Measurements from ENCODE around the gene POLR3G. TPM values are rescaled to one million over a fixed set of nuclear protein-coding genes. Genes with fewer than 3 reads are reported as not detected.

The POLR3G gene
- total and polyA plus RNA-seq, 2 experiments from 2014 or later = 0.79 to 3.5 TPM

DNA sequence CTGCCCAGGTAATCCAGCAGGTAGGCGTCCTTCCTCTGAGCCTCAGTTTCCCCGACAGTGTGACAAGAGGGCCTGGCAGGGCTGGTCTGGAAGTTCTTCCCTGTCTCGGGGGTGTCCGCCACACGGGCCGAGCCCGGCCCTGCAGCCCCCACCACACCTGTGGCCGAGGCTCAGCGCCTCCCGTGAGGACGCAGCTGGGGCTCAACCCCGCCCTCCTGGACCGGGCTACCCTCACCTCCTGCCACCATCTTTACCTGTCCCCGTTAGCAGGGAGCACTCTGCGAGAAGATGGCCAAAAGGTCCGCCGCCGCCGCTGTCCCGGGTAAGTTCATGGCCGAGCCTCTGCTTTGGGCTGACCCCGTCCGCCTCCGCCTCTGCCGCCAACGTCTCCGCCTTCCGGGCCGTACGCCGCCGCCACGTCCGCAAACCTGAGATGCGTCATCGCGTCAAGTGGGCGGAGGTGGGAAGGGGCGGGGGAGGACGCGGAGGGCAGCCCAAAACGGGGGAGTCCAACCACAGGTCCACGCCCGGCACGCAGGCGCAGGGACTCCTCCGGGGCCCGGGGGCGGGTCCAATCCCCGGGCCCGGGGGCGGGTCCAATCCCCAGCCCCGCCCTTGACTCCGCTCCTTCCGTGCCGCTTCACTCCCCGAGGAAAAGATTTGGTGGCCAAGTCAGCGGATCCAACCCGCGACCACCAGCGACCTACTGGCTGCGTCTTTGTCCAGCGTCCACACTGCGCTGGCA is 54.7 kb downstream of the POLR3G start, which contains the start of gene LYSMD3:
Gene LYSMD3 (minus strand): TSS at position 391 of the 745 bp plus-strand sequence. CDS start 4,295 bp downstream, outside the sequence.
- H3K27me3 ChIP-seq = no peaks in the 10 kb centered on the region
- peaks cover 45% of the 10 kb centered on the region for H3K79me2 ChIP-seq
- TF ChIP-seq, protein P1, sequence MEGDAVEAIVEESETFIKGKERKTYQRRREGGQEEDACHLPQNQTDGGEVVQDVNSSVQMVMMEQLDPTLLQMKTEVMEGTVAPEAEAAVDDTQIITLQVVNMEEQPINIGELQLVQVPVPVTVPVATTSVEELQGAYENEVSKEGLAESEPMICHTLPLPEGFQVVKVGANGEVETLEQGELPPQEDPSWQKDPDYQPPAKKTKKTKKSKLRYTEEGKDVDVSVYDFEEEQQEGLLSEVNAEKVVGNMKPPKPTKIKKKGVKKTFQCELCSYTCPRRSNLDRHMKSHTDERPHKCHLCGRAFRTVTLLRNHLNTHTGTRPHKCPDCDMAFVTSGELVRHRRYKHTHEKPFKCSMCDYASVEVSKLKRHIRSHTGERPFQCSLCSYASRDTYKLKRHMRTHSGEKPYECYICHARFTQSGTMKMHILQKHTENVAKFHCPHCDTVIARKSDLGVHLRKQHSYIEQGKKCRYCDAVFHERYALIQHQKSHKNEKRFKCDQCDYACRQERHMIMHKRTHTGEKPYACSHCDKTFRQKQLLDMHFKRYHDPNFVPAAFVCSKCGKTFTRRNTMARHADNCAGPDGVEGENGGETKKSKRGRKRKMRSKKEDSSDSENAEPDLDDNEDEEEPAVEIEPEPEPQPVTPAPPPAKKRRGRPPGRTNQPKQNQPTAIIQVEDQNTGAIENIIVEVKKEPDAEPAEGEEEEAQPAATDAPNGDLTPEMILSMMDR (IDR thresholded peaks at IDR 0.05; ENCODE audit: poor library complexity) = no peak
- TF ChIP-seq EZH2phosphoT487 (IDR thresholded peaks at IDR 0.05; ENCODE audit: low read depth, severe bottlenecking, unreplicated experiment) (no peak), EZH2 (IDR thresholded peaks at IDR 0.05; ENCODE audit: borderline replicate concordance) (no peak)
- under 1% methylated on average over 53 of the region's 64 CpGs for WGBS (ENCODE audit: low lambda C conversion rate, missing lambda C conversion rate)
- H3K9me3 ChIP-seq (ENCODE audit: low read depth) = no peaks in the 10 kb centered on the region
- H4K20me1 ChIP-seq (ENCODE audit: insufficient read depth, poor library complexity, severe bottlenecking) = no peaks in the 10 kb centered on the region
- peak within 1 kb of the TSS; percentile 90 for H3K4me2 ChIP-seq
- no peaks in the 10 kb centered on the region for H3K9me2 ChIP-seq (replicated peaks; ENCODE audit: insufficient read depth)
- H3K4me3 ChIP-seq = peak within 1 kb of the TSS; percentile 67
- peak; percentile 98 for DNase-seq (ENCODE audit: low spot score)
- H3K27ac ChIP-seq = peak within 1 kb of the TSS; percentile 88
- peaks cover 15% of the 10 kb centered on the region for H3K4me1 ChIP-seq (ENCODE audit: insufficient read depth)
- no peaks in the 10 kb centered on the region for H3K36me3 ChIP-seq (replicated peaks; ENCODE audit: insufficient read depth, low read depth)
- H2AFZ ChIP-seq = peak within 1 kb of the TSS; percentile 89

DNA sequence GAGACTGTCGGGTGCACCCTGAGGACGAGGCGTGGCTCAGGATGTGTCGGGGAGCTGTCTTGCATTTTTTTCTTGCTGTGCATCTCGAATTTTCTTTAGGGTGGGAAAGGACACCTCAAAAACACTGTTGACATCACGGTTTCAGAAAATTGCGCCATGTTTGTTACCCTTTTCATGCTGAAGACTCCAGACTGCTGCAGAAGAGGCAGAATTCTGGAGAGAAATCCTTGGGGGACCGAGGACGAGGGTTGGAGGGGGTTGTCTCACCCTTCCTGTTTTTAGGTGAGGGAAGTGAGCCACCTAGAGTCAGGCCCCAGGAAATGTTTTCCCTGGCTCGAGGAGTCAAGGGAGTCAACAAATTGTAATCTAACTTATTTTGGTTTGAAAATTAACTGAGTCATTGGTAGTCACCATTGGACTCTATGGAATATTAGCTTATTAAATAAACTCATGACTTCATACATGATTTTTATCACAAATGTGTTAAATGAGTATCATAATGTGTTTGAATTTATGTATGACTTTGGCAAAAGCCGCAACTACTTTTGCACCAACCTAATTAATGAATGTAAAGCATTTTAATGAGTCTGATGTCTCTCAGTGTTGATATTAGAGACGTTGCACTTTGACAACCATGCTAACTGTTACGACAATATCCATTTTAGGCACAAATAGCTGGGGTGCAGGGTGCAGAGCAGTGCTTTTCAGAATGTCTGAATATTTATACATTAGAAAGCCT is 55.4 kb downstream of the POLR3G start:
- DNase-seq (ENCODE audit: low spot score) = peak; percentile 83
- Histone ChIP-seq H3K9me3 (ENCODE audit: low read depth) (no peaks in the 10 kb centered on the region), H3K36me3 (replicated peaks; ENCODE audit: insufficient read depth, low read depth) (no peaks in the 10 kb centered on the region), H3K9me2 (replicated peaks; ENCODE audit: insufficient read depth) (no peaks in the 10 kb centered on the region), H3K4me1 (ENCODE audit: insufficient read depth) (peaks cover 15% of the 10 kb centered on the region), H3K79me2 (peaks cover 40% of the 10 kb centered on the region), H3K27ac (peak overlapping the region; percentile 78), H4K20me1 (ENCODE audit: insufficient read depth, poor library complexity, severe bottlenecking) (no peaks in the 10 kb centered on the region), H3K4me2 (peak overlapping the region; percentile 70), H3K27me3 (no peaks in the 10 kb centered on the region), H2AFZ (peak overlapping the region; percentile 89), H3K4me3 (peak overlapping the region; percentile 67)
- TF ChIP-seq, protein P1 (IDR thresholded peaks at IDR 0.05; ENCODE audit: poor library complexity) = peak; percentile 76
- no peak for TF ChIP-seq EZH2phosphoT487 (IDR thresholded peaks at IDR 0.05; ENCODE audit: low read depth, severe bottlenecking, unreplicated experiment)
- WGBS (ENCODE audit: low lambda C conversion rate, missing lambda C conversion rate) = 8% methylated on average over 13 of the region's 13 CpGs

GRCh38 chr5:90530736-90531487 is 56.2 kb downstream of the POLR3G start:
- no peaks in the 10 kb centered on the region for H3K36me3 ChIP-seq (replicated peaks; ENCODE audit: insufficient read depth, low read depth)
- no peaks in the 10 kb centered on the region for H3K9me2 ChIP-seq (replicated peaks; ENCODE audit: insufficient read depth)
- H3K27me3 ChIP-seq = no peaks in the 10 kb centered on the region
- H3K4me3 ChIP-seq = no peak overlapping the region
- peaks cover 33% of the 10 kb centered on the region for H3K79me2 ChIP-seq
- 74% methylated on average over 9 of the region's 9 CpGs for WGBS (ENCODE audit: low lambda C conversion rate, missing lambda C conversion rate)
- no peak overlapping the region for H2AFZ ChIP-seq
- peaks cover 15% of the 10 kb centered on the region for H3K4me1 ChIP-seq (ENCODE audit: insufficient read depth)
- no peak overlapping the region for H3K27ac ChIP-seq
- no peaks in the 10 kb centered on the region for H4K20me1 ChIP-seq (ENCODE audit: insufficient read depth, poor library complexity, severe bottlenecking)
- H3K9me3 ChIP-seq (ENCODE audit: low read depth) = no peaks in the 10 kb centered on the region
- DNase-seq (ENCODE audit: low spot score) = peak; percentile 15
- TF ChIP-seq EZH2phosphoT487 (IDR thresholded peaks at IDR 0.05; ENCODE audit: low read depth, severe bottlenecking, unreplicated experiment) (no peak), EZH2 (IDR thresholded peaks at IDR 0.05; ENCODE audit: borderline replicate concordance) (no peak)
- TF ChIP-seq, protein P1 (IDR thresholded peaks at IDR 0.05; ENCODE audit: poor library complexity) = no peak
- H3K4me2 ChIP-seq = peak overlapping the region; percentile 70

All from hepatocyte (in vitro differentiated cells).